LNCAP (cell line): ENCODE data around the gene FKBP2.

Experiments
- CTCF ChIP-seq: fragments of 450-650 bp; IDR thresholded peaks from 2 replicates; pipeline ENCODE4 v1.5.1; 2017; ENCODE audit warnings: mild to moderate bottlenecking

Gene FKBP2

GRCh38 chr11:64238999-64239398 lies 1.9 kb upstream of the FKBP2 start:
- no peak for TF ChIP-seq CTCF

GRCh38 chr11:64239662-64240434 lies 1.0 kb upstream of the FKBP2 start:
- TF ChIP-seq CTCF: no peak

GRCh38 chr11:64241241-64241490 lies 271 bp downstream of the FKBP2 start:
- no peak for TF ChIP-seq CTCF

- TF ChIP-seq CTCF: no peak
Measured at GRCh38 chr11:64241491-64242374, 838 bp downstream of the FKBP2 start.

GRCh38 chr11:64243236-64243854 lies 2.5 kb downstream of the FKBP2 start:
- TF ChIP-seq CTCF: no peak

GRCh38 chr11:64244107-64244506 lies 3.2 kb downstream of the FKBP2 start:
- TF ChIP-seq CTCF: no peak

- no peak for TF ChIP-seq CTCF
Measured at GRCh38 chr11:64244966-64245365, 4.1 kb downstream of the FKBP2 start.
